GM10248 (cell line): ENCODE measurements around the gene NDUFV1.
A peak's percentile ranks its signal among the peaks of the same experiment; 100 is the strongest.

ENCODE experiments used
- CTCF ChIA-PET: fragments of 300-600 bp; sonication (Branson Sonifier 250); formaldehyde crosslinking; extraction: SDS; loops from one replicate; lab custom pipeline; 2021; ENCODE audit warnings: antibody characterized with exemption; lab: Yijun Ruan, JAX
- POLR2A ChIA-PET: fragments of 350-650 bp; sonication (Branson Sonifier 250); formaldehyde crosslinking; extraction: SDS; loops from one replicate; lab custom pipeline; 2020; ENCODE audit warnings: antibody characterized with exemption; lab: Yijun Ruan, JAX
- DNase-seq: peaks from one replicate; pipeline ENCODE4 v3.0.0; 2012; ENCODE audit errors: extremely low spot score
- CTCF ChIP-seq: IDR thresholded peaks from 2 replicates; pipeline ENCODE4 v1.5.1; 2012; ENCODE audit warnings: mild to moderate bottlenecking, low read depth; ENCODE audit errors: extremely low read depth, missing control alignments, control extremely low read depth

NDUFV1 gene

GRCh38 chr11:67571443-67571842, 35.3 kb upstream of the NDUFV1 start:
- DNase-seq, result no peak
- TF ChIP-seq CTCF, result no peak
- POLR2A ChIA-PET, result no interaction called here
- CTCF ChIA-PET, result interaction anchor here (0.9 to 5.7 kb wide), 9 partner anchors 11 to 95 kb away, joined by 3 to 23 read pairs (median 4); partner anchors contain the start of genes GSTP1 and NUDT8

GRCh38 chr11:67572305-67572704, 34.4 kb upstream of the NDUFV1 start:
- DNase-seq, result no peak
- ChIA-PET POLR2A (no interaction called here), CTCF (interaction anchor here (0.6 to 5.7 kb wide), 14 partner anchors 10 to 1092 kb away, joined by 3 to 23 read pairs (median 4); partner anchors contain the start of genes DPP3, GSTP1 and NUDT8)
- no peak for TF ChIP-seq CTCF

- ChIA-PET POLR2A (interaction anchor here (0.5 kb wide), 1 partner anchor 16 kb away, joined by 3 read pairs; no protein-coding TSS in a partner anchor), CTCF (interaction anchor here (0.6 to 5.7 kb wide), 15 partner anchors 8 to 1093 kb away, joined by 3 to 23 read pairs (median 4); partner anchors contain the start of genes DPP3, GSTP1 and NUDT8)
- no peak for DNase-seq
- peak; percentile 76 for TF ChIP-seq CTCF
Observed at GRCh38 chr11:67572747-67573419, 33.9 kb upstream of the NDUFV1 start.

GRCh38 chr11:67574938-67575337, 31.8 kb upstream of the NDUFV1 start:
- ChIA-PET CTCF (interaction anchor here (2.9 to 5.7 kb wide), 2 partner anchors 8 to 10 kb away, joined by 9 to 23 read pairs; partner anchors contain the start of gene GSTP1), POLR2A (no interaction called here)
- no peak for DNase-seq
- no peak for TF ChIP-seq CTCF

- DNase-seq, result no peak
- CTCF ChIA-PET, result interaction anchor here (1.0 to 4.3 kb wide), 10 partner anchors 11 to 136 kb away, joined by 3 to 16 read pairs (median 6); partner anchors contain the start of gene NUDT8
- peak; percentile 29 for TF ChIP-seq CTCF
- POLR2A ChIA-PET, result no interaction called here
Observed at GRCh38 chr11:67576735-67577475, 29.8 kb upstream of the NDUFV1 start.

GRCh38 chr11:67577951-67578350, 28.8 kb upstream of the NDUFV1 start:
- TF ChIP-seq CTCF, result no peak
- ChIA-PET CTCF (interaction anchor here (1.2 to 4.3 kb wide), 8 partner anchors 9 to 81 kb away, joined by 3 to 16 read pairs (median 6); partner anchors contain the start of gene NUDT8), POLR2A (no interaction called here)
- DNase-seq, result no peak
